DMS 273 (cell line): ENCODE data around the gene ITGA1.
"Not testable (repeated sequence)": the region's sequence is repeated elsewhere in the genome, so short reads cannot be mapped to it uniquely, and the experiment has no call there.

Experiments used
- DNase-seq: peaks from one replicate; lab custom pipeline; 2025; ENCODE audit not compliant: unreplicated experiment; lab: John Stamatoyannopoulos, UW

ITGA1 gene

GRCh38 chr5:52800394-52801213, 12.9 kb downstream of the ITGA1 start:
- peak; percentile 68 for DNase-seq

GRCh38 chr5:52801329-52801728, 13.6 kb downstream of the ITGA1 start:
- peak; percentile 8 for DNase-seq

DNA sequence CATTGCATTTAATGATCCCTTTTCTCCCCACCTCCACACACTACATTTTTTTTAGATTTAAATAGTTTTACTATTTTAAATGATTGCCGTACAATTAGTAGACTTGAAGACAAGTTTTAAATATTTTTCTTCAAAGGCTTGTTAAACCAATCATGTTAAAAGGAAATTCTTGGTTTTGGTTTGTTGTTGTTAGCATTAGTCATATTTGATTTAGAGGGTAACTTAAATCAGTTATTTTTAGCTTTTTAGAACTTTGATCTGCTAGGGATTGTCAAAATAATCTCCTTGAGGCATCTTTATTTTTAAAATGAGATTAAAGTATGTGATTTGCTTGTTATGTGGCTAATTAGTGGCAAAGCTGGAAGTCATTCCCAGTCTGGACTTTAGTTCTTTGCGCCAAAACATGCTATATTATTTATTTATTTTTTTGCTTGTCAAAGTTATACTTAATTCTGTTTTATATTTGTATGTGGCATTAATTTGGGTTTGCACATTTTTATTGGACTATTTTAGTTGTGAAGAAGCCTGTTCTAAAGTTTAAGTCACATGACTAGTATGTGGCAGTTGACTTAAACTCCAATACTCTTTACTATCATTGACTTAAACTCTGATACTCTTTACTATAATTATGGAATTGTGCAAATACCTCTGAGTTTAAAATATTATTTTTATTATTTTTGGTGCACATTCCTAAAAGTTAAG, 14.7 kb downstream of the ITGA1 start:
- no peak for DNase-seq

- no peak for DNase-seq
Observed at GRCh38 chr5:52802974-52803336, 15.2 kb downstream of the ITGA1 start.

GRCh38 chr5:52804387-52804791, 16.7 kb downstream of the ITGA1 start:
- DNase-seq: no peak

DNA sequence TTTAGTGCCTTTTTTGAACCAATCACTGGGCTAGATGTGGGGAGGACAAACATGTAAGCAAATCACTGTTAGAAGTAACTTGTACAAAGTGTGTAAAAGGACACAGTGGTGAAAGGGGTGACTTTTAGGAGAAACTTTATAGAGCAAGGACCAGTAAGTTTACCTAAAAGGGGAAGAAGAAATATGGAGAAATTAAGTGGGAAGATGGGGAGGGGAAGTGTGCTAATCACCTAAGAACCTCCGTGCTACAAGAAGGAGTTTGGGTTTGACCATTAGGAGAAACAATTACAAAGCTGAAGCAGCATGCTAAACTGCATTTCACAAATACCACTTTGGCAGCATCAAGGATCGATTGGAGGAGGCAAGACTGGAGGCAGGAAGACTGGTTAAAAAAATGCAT, 17.3 kb downstream of the ITGA1 start:
- DNase-seq: no peak

- DNase-seq: no peak
Observed at GRCh38 chr5:52805615-52806014, 17.9 kb downstream of the ITGA1 start.

GRCh38 chr5:52807037-52807436, 19.3 kb downstream of the ITGA1 start:
- no peak for DNase-seq

DNA sequence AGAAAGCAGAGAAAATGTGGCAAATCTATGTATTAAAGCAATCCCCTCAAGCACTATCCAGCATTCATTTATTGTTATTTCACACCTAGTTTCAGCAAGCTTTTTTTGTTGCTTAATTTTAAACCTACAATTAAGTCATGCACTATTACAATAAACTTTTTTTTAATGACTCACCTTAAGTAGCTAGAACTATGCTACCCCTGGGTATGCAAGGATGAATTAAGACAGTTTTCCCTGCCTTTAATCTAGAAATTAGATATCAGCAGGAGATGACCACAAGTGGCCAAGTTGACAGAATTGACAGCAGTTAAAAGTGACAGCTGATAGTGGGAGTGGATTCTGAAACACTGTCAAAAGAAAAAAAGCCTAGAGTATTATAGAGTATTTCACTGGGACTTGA, 20.0 kb downstream of the ITGA1 start:
- no peak for DNase-seq

- no peak for DNase-seq
Observed at GRCh38 chr5:52808316-52808901, 20.7 kb downstream of the ITGA1 start.

DNA sequence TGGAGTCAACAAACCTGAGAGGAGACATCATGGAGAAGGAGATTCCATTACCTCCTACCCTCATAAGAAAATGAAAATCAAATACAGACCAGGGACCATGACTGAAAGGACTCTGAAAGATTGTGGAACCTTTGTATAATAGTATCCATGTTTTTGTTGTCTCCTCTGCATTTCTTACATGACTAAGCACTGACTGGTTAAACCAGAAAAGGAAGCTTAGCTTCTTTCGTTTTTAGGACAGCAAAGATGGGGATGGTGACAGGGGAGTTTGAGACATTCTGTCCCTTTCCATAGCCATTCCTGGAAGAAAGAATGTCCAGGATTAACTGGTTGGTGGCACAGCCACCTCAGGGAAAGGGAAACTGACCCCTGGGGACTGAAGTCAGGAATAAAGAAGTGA, 22.2 kb downstream of the ITGA1 start:
- DNase-seq: no peak

GRCh38 chr5:52810426-52810825, 22.7 kb downstream of the ITGA1 start:
- no peak for DNase-seq

DNA sequence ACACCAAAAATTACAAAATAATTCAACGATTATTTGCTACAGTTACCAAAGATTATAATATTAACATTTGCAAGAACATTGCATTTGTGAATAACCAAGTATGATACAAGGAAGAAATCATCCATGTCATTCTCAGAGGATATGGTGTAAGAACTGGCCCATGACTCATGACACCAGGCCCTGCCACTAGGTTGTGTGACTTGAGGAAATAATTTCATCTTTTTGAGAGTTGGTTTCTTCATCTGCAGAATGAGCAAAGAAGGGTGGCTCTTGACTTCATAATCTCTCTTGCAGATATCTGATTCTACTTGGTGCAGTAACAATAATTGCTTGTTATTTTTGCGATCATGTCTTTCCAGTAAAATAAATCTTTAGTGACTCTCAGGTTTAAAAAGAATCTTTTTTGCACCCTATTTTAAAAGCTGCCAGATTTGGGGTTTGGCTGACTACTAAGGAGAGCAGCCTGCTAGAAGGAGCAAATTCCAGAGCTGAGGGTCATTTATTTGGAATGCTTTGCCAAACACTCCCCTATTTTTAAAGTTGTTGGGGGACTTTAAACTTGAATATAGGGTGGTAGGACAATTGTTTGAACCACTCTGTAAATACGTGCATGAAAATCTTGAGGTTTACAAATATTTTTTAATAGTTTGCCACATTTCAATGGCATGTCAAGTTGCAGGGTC, 23.5 kb downstream of the ITGA1 start:
- no peak for DNase-seq

GRCh38 chr5:52814352-52815148, 26.8 kb downstream of the ITGA1 start:
- no peak for DNase-seq

GRCh38 chr5:52817818-52818217, 30.1 kb downstream of the ITGA1 start:
- no peak for DNase-seq

DNA sequence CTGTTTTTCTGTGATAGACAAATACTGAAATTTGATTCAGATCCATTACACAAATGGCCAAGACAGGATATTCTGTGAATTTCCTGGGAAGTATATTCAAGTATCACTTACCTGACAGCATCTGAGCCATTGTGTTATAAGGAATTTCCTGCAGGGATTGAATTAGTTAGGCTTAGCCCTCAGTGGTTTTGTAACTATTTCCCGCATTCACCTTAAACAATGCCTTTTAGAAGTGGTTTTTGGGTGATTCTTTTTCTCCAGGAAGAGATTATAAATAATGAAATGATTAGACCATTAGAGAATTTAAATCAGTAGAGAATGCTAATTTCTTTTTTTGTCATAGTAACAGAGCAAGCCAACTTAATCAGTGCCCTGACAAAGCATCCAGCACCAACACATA, 30.6 kb downstream of the ITGA1 start:
- DNase-seq: no peak

GRCh38 chr5:52818807-52819206, 31.1 kb downstream of the ITGA1 start:
- not testable (repeated sequence) for DNase-seq

- DNase-seq: no peak
Observed at GRCh38 chr5:52821901-52822300, 34.2 kb downstream of the ITGA1 start.

DNA sequence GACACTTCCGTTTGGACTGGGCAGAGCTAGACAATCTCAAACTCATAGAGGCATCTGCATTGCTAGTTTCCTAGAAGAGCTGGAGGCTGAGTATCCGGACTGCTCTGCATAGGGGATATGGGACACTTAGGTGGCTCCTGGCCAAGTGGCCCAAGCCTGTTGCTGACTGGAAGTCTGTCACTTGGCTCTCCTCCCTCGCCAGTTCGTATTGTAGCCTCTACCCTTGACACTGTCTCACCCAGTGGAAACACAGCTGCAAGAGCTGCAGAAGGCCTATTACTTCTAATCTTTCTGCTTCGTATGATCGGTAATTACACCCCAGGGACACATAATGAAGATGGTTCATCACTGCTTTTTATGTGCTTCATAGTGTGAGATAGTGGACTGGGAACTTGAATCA, 34.7 kb downstream of the ITGA1 start:
- DNase-seq: peak; percentile 3

DNA sequence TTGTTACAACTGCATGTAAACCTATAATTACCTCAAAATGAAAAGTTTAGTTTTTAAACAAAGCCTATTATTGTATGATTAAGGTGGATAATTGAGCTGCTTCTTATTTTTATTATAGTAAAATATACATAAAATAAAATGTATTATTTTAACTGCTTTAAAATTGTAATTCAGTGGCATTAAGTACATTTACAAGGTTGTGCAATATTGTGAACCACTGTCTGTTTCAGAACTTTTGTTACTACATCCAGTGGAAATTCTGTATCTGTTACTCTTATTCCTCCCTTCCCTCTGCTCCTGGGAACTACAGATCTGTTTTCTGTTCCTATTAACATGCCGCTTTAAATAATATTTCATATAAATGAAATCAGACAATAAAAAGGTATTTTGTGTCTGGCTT, 37.1 kb downstream of the ITGA1 start:
- no peak for DNase-seq

DNA sequence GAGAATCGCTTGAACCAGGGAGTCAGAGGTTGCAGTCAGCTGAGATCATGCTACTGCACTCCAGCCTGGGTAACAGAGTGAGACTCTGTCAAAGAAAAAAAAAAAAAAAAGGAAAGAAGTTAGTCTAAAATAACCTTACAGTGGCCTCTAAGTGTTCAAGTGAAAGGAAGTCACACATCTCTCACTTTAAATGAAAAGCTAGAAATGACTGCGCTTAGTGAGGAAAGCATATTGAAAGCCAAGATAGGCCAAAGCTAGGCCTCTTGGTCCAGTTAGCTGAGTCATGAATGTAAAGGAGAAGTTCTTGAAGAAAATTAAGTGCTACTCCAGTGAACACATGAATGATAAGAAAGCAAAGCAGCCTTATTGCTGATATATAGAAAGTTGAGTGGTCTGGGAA, 38.1 kb downstream of the ITGA1 start:
- no peak for DNase-seq
